ENCODE data around the gene LRP8.
A peak's percentile ranks its signal among the peaks of the same experiment; 100 is the strongest.

Gene LRP8

GRCh38 chr1:53339736-53340635 lies 12.1 kb upstream of the LRP8 start:
- DNase-seq: no peak

- DNase-seq: no peak
Measured at GRCh38 chr1:53338423-53338822, 10.6 kb upstream of the LRP8 start.

- no peak for DNase-seq
Measured at GRCh38 chr1:53337499-53337898, 9.6 kb upstream of the LRP8 start.

GRCh38 chr1:53336146-53336545 lies 8.3 kb upstream of the LRP8 start:
- no peak for DNase-seq

- no peak for DNase-seq
Measured at GRCh38 chr1:53335661-53336060, 7.8 kb upstream of the LRP8 start.

GRCh38 chr1:53334781-53335180 lies 6.9 kb upstream of the LRP8 start:
- DNase-seq: no peak

GRCh38 chr1:53334312-53334711 lies 6.4 kb upstream of the LRP8 start:
- DNase-seq: no peak

GRCh38 chr1:53332833-53333232 lies 5.0 kb upstream of the LRP8 start:
- DNase-seq: no peak

GRCh38 chr1:53332186-53332564 lies 4.3 kb upstream of the LRP8 start:
- no peak for DNase-seq

- DNase-seq: no peak
Measured at GRCh38 chr1:53331446-53332185, 3.7 kb upstream of the LRP8 start.

- no peak for DNase-seq
Measured at GRCh38 chr1:53330819-53331218, 2.9 kb upstream of the LRP8 start.

- DNase-seq: no peak
Measured at GRCh38 chr1:53328541-53329499, 950 bp upstream of the LRP8 start.

- DNase-seq: peak; percentile 36
Measured at GRCh38 chr1:53327182-53327913, 522 bp downstream of the LRP8 start.

- peak; percentile 56 for DNase-seq
Measured at GRCh38 chr1:53326598-53327181, 1.2 kb downstream of the LRP8 start.

- peak; percentile 94 for DNase-seq
Measured at GRCh38 chr1:53326088-53326597, 1.7 kb downstream of the LRP8 start.

- DNase-seq: no peak
Measured at GRCh38 chr1:53325326-53326087, 2.4 kb downstream of the LRP8 start.

- DNase-seq: no peak
Measured at GRCh38 chr1:53324728-53325297, 3.1 kb downstream of the LRP8 start.

- DNase-seq: no peak
Measured at GRCh38 chr1:53324321-53324720, 3.5 kb downstream of the LRP8 start.

GRCh38 chr1:53323316-53323715 lies 4.6 kb downstream of the LRP8 start:
- DNase-seq: no peak

- no peak for DNase-seq
Measured at GRCh38 chr1:53321776-53322602, 5.9 kb downstream of the LRP8 start.

Measured in NCI-H1105 (cell line).